ENCODE measurements around the gene EFCAB6.

The EFCAB6 gene

GRCh38 chr22:43634316-43634715 is 177.8 kb downstream of the EFCAB6 start:
- DNase-seq (ENCODE audit: low read depth in 2 of 2) = no peak

- DNase-seq (ENCODE audit: low read depth in 2 of 2) = no peak
Observed at GRCh38 chr22:43633631-43634285, 178.3 kb downstream of the EFCAB6 start.

GRCh38 chr22:43631846-43632245 is 180.3 kb downstream of the EFCAB6 start:
- no peak for DNase-seq (ENCODE audit: low read depth in 2 of 2)

GRCh38 chr22:43631201-43631600 is 180.9 kb downstream of the EFCAB6 start:
- DNase-seq (ENCODE audit: low read depth in 2 of 2) = no peak

GRCh38 chr22:43630451-43630850 is 181.7 kb downstream of the EFCAB6 start:
- no peak for DNase-seq (ENCODE audit: low read depth in 2 of 2)

- DNase-seq (ENCODE audit: low read depth in 2 of 2) = no peak
Observed at GRCh38 chr22:43628250-43628649, 183.9 kb downstream of the EFCAB6 start.

GRCh38 chr22:43627485-43628213 is 184.5 kb downstream of the EFCAB6 start:
- no peak for DNase-seq (ENCODE audit: low read depth in 2 of 2)

GRCh38 chr22:43625242-43625641 is 186.9 kb downstream of the EFCAB6 start:
- no peak for DNase-seq (ENCODE audit: low read depth in 2 of 2)

- no peak for DNase-seq (ENCODE audit: low read depth in 2 of 2)
Observed at GRCh38 chr22:43624144-43624998, 187.7 kb downstream of the EFCAB6 start.

GRCh38 chr22:43622886-43623285 is 189.2 kb downstream of the EFCAB6 start:
- DNase-seq (ENCODE audit: low read depth in 2 of 2) = no peak

GRCh38 chr22:43620197-43620596 is 191.9 kb downstream of the EFCAB6 start:
- DNase-seq (ENCODE audit: low read depth in 2 of 2) = no peak

- DNase-seq (ENCODE audit: low read depth in 2 of 2) = no peak
Observed at GRCh38 chr22:43618517-43618916, 193.6 kb downstream of the EFCAB6 start.

GRCh38 chr22:43616645-43617044 is 195.5 kb downstream of the EFCAB6 start:
- DNase-seq (ENCODE audit: low read depth in 2 of 2) = no peak

- no peak for DNase-seq (ENCODE audit: low read depth in 2 of 2)
Observed at GRCh38 chr22:43600265-43600664, 211.8 kb downstream of the EFCAB6 start.

- DNase-seq (ENCODE audit: low read depth in 2 of 2) = no peak
Observed at GRCh38 chr22:43592476-43592875, 219.6 kb downstream of the EFCAB6 start.

- no peak for DNase-seq (ENCODE audit: low read depth in 2 of 2)
Observed at GRCh38 chr22:43591380-43591779, 220.7 kb downstream of the EFCAB6 start.

- no peak for DNase-seq (ENCODE audit: low read depth in 2 of 2)
Observed at GRCh38 chr22:43587574-43587973, 224.5 kb downstream of the EFCAB6 start.

- DNase-seq (ENCODE audit: low read depth in 2 of 2) = no peak
Observed at GRCh38 chr22:43583501-43583900, 228.6 kb downstream of the EFCAB6 start.

GRCh38 chr22:43582394-43582793 is 229.7 kb downstream of the EFCAB6 start:
- DNase-seq (ENCODE audit: low read depth in 2 of 2) = no peak

- DNase-seq (ENCODE audit: low read depth in 2 of 2) = no peak
Observed at GRCh38 chr22:43580271-43580750, 231.8 kb downstream of the EFCAB6 start.

GRCh38 chr22:43574738-43575137 is 237.4 kb downstream of the EFCAB6 start:
- no peak for DNase-seq (ENCODE audit: low read depth in 2 of 2)

- DNase-seq (ENCODE audit: low read depth in 2 of 2) = no peak
Observed at GRCh38 chr22:43572710-43573109, 239.4 kb downstream of the EFCAB6 start.

All from activated CD4-positive, alpha-beta T cell treated with anti-CD3 and anti-CD28 coated beads for 24 hours (primary cell).